Hepatocyte (in vitro differentiated cells): Measurements from ENCODE around the gene COTL1.

Source experiments
- CTCF ChIP-seq: fragments of 200-600 bp; sonication (generic); IDR thresholded peaks from 2 replicates; pipeline ENCODE4 v1.5.1; 2016; ENCODE audit warnings: antibody characterized with exemption, mild to moderate bottlenecking; ENCODE audit not compliant: poor library complexity
- EZH2 ChIP-seq: fragments of 200-600 bp; sonication (generic); IDR thresholded peaks from 2 replicates; pipeline ENCODE4 v1.6.1; 2016; ENCODE audit warnings: antibody characterized with exemption, mild to moderate bottlenecking, borderline replicate concordance
- EZH2phosphoT487 ChIP-seq: fragments of 200-600 bp; sonication (generic); IDR thresholded peaks from one replicate; pipeline ENCODE4 v1.6.1; 2018; ENCODE audit warnings: antibody characterized with exemption, mild to moderate bottlenecking, low read depth, moderate library complexity; ENCODE audit not compliant: unreplicated experiment, severe bottlenecking

GRCh38 chr16:84550096-84550495 is 67.8 kb downstream of the COTL1 start:
- TF ChIP-seq EZH2phosphoT487 (no peak), EZH2 (no peak), CTCF (no peak)
